TTC549 (cell line): ENCODE data around the gene MICA.
"Not testable (repeated sequence)": the region's sequence is repeated elsewhere in the genome, so short reads cannot be mapped to it uniquely, and the experiment has no call there.

ENCODE experiments used
- FAIRE-seq: peaks from 2 replicates; lab custom pipeline; 2012; peaks lifted over from hg19 to GRCh38; lab: Jason Lieb, UNC

The MICA gene

GRCh38 chr6:31403283-31404060, at the start of gene MICA:
Gene MICA, plus strand, starts transcription at chr6:31403595. Its CDS starts 38 bp downstream, at chr6:31403633.
- no peak for FAIRE-seq

- FAIRE-seq, result no peak
Measured at GRCh38 chr6:31354158-31354863, 49.1 kb upstream of the MICA start.

DNA sequence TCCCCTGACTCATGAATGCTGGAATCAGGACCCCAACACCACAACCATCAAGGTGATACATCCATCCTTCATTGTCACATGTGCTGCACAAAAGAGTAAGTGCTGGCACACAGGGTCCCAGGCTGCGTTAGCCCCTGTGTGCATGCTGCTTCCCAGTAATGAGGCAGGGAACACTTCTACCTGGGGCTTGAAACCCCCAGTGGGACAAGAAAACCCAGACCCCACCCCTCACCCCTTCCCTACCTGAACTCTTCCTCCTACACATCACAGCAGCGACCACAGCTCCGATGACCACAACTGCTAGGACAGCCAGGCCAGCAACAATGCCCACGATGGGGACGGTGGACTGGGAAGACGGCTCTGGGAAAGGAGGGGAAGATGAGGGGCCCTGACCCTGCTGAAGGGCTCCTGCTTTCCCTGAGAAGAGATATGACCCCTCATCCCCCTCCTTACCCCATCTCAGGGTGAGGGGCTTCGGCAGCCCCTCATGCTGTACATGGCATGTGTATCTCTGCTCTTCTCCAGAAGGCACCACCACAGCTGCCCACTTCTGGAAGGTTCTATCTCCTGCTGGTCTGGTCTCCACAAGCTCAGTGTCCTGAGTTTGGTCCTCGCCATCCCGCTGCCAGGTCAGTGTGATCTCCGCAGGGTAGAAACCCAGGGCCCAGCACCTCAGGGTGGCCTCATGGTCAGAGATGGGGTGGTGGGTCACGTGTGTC, 48.4 kb upstream of the MICA start:
- FAIRE-seq, result no peak

GRCh38 chr6:31355583-31355948, 47.8 kb upstream of the MICA start:
- FAIRE-seq, result no peak

DNA sequence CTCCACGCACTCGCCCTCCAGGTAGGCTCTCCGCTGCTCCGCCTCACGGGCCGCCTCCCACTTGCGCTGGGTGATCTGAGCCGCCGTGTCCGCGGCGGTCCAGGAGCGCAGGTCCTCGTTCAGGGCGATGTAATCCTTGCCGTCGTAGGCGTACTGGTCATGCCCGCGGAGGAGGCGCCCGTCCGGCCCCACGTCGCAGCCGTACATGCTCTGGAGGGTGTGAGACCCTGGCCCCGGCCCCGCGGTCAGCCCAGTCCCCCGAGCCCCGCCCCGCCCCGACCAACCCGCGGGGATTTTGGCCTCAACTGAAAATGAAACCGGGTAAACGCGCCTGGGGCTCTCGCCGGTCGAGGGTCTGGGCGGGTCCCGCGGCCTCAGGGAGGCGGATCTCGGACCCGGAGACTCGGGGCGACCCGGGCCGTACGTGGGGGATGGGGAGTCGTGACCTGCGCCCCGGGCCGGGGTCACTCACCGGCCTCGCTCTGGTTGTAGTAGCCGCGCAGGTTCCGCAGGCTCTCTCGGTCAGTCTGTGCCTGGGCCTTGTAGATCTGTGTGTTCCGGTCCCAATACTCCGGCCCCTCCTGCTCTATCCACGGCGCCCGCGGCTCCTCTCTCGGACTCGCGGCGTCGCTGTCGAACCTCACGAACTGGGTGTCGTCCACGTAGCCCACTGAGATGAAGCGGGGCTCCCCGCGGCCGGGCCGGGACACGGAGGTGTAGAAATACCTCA, 47.0 kb upstream of the MICA start:
- FAIRE-seq, result no peak

- no peak for FAIRE-seq
Measured at GRCh38 chr6:31356946-31357466, 46.4 kb upstream of the MICA start, which contains the start of gene HLA-B. Gene HLA-B, minus strand, starts transcription at chr6:31357179. Its CDS starts 21 bp downstream, at chr6:31357158.

DNA sequence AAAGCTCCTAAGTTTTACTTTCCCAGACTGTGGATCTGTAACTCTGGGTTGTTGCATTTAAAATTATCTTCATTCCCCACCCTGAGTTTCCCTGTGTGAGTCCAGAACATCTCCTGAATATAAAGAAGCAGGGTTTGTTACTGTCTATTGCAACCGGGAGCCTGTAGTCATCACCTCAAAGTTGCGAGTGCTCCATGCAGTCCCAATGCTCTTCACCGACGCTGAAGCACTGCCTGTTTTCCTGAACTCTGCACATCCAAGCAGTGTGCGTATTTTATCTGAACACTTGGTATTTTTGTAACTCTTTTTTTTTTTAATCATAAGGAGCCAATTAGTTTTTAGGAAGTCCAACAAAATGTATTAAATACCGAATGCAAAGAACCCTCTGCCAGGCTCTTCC, 45.5 kb upstream of the MICA start:
- FAIRE-seq, result no peak

DNA sequence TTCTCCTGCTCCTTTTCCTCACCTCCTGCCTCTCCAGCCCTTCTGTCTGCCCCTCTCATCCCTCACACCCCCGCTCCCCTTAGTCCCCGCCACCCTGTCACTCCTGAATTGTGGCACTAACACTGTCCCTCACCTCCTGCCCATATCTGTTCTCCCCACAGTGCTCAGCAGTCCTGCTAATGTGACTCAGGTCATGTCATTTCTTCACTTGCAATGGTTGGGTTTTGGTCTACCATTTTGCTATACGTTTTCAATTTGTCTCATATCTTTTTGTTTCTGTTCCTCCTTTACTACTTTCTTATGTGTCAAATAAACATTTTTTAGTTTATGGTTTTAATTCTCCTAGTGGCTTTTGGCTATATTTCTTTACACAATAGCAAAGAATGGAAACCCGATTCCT, 45.1 kb upstream of the MICA start:
- no peak for FAIRE-seq

- FAIRE-seq, result no peak
Measured at GRCh38 chr6:31359581-31359980, 43.8 kb upstream of the MICA start.

GRCh38 chr6:31362751-31363150, 40.6 kb upstream of the MICA start:
- FAIRE-seq, result no peak

GRCh38 chr6:31363811-31364210, 39.6 kb upstream of the MICA start:
- no peak for FAIRE-seq

DNA sequence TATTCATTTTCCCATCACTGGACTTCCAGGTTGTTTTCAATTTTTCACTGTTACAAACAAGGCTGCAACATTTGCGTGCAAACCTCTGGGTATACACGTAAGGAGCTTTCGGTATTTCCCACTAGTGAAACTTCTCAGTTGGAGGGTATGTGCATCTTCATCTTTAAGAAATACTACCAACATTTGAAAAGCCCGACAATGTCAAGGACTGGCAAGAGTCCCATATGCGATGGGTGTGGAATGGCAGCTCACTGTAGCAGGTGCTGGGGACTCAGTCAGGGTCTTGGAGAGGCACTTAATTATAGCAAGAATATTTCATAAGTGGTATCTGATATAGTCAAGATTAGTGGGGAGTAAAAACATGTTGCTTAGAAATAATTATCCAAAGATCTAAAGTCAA, 37.5 kb upstream of the MICA start:
- no peak for FAIRE-seq

GRCh38 chr6:31366693-31367470, 36.5 kb upstream of the MICA start:
- FAIRE-seq, result no peak

- FAIRE-seq, result no peak
Measured at GRCh38 chr6:31368461-31368860, 34.9 kb upstream of the MICA start.

DNA sequence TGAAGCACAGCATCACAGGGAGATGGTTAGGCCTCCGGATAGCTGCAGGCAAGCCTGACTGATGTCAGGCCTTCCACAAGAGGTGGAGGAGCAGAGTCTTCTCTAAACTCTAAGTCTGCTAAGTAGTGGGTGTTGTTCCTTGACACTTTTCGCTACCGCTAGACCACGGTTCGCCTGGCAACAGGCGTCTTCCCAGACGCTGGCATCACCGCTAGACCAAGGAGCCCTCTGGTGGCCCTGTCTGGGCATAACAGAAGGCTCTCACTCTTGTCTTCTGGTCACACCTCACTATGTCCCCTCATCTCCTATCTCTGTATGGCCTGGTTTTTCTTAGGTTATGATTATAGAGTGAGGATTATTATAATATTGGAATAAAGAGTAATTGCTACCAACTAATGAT, 29.3 kb upstream of the MICA start:
- not testable (repeated sequence) for FAIRE-seq

- FAIRE-seq, result no peak
Measured at GRCh38 chr6:31375699-31376098, 27.7 kb upstream of the MICA start.

- FAIRE-seq, result no peak
Measured at GRCh38 chr6:31377029-31377428, 26.4 kb upstream of the MICA start.

DNA sequence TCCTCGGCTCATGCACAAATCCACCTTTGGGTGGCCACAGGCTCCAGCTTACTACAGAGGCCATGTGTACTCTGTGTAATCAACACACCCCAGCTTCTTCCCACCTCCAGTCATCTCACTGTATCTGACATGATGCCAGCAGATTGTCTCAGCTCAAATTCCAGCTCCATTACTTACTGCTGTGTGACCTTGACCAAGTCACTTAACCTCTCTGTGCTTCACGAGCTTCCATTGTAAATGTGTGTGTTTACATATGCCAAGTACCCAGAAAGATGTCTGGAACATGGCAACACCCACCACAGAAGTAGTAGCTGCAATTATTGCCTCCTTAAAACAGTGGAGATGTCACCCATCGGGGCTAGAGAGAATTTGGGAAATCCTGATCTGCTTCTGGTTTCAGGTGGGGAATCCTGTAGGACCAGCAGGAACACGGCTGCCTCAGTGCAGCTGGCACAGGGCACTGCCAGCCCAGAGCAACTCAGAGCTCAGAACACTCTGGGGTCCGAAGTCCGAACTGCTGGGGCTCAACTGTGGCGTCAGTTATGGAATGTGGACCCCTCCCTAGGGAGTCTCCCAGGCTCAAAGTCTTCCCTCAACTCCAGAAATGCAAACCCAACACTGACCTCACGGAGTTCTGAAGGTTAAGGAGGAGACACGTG, 25.2 kb upstream of the MICA start:
- FAIRE-seq, result no peak

- no peak for FAIRE-seq
Measured at GRCh38 chr6:31378721-31379103, 24.7 kb upstream of the MICA start.

- FAIRE-seq, result no peak
Measured at GRCh38 chr6:31379850-31380249, 23.5 kb upstream of the MICA start.

DNA sequence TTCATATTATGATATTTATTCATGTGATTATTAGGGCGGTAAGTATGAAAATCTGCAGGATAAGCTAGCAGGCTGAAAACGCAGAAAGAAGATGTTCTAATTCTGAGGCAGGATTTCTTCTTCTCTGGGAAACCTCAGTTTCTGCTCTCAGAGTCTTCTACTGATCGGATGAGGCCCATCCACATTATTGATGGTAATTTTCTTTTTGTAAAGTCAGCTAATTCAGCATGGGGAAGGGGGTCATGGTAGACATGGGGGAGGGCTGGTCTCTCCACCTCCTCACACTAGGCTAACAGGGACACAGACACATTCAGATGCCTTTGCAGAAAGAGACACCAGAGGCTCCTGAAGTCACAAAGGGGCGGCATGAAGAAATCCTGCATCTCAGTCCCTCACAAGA, 21.7 kb upstream of the MICA start:
- no peak for FAIRE-seq
